Effector memory CD4-positive, alpha-beta T cell (primary cell): ENCODE measurements around the gene RPL10.

Experiments used
- DNase-seq, 3 donors: peaks; one replicate each; pipeline ENCODE4 v3.0.0-alpha.2; 2020
- H3K27ac ChIP-seq: 2 replicates; pipeline ENCODE4 v1.7.0; 2013; ENCODE audit warnings: mild to moderate bottlenecking, low read length, moderate library complexity; ENCODE audit not compliant: insufficient read depth, poor library complexity, severe bottlenecking
- H3K27me3 ChIP-seq: replicated peaks from 2 replicates; pipeline ENCODE4 v1.7.0; 2013; ENCODE audit warnings: mild to moderate bottlenecking, low read length; ENCODE audit not compliant: insufficient read depth, control insufficient read depth, poor library complexity, severe bottlenecking
- H3K36me3 ChIP-seq: 2 replicates; pipeline ENCODE4 v1.7.0; 2013; ENCODE audit warnings: mild to moderate bottlenecking, low read length, moderate library complexity; ENCODE audit not compliant: control insufficient read depth, insufficient read depth
- H3K4me1 ChIP-seq: 2 replicates; pipeline ENCODE4 v1.7.0; 2013; ENCODE audit warnings: low read length, mild to moderate bottlenecking; ENCODE audit not compliant: control insufficient read depth, insufficient read depth, poor library complexity, severe bottlenecking
- H3K4me3 ChIP-seq: 2 replicates; pipeline ENCODE4 v1.7.0; 2013; ENCODE audit warnings: low read length, low read depth, mild to moderate bottlenecking; ENCODE audit not compliant: insufficient read depth, poor library complexity, severe bottlenecking
- H3K9me3 ChIP-seq: 2 replicates; pipeline ENCODE4 v1.7.0; 2013; ENCODE audit warnings: mild to moderate bottlenecking, low read length, moderate library complexity; ENCODE audit not compliant: control insufficient read depth
- total RNA-seq, 3 donors: gene quantifications; one replicate each; lab custom pipeline; 2026; lab: John Stamatoyannopoulos, UW

Gene RPL10
- total RNA-seq: 2,096 to 2,514 (median 2,248) reads per million in 3 donors

GRCh38 chrX:154397888-154398667 lies at the start of gene RPL10:
TSS of gene RPL10 (plus strand) at chrX:154398377. CDS start at chrX:154398520, 143 bp downstream.
- H3K27me3 ChIP-seq: no peaks in the 10 kb centered on the region
- H3K27ac ChIP-seq: peak within 1 kb of the TSS; percentile 96
- DNase-seq: peak; percentile 82 to 87 (median 85)
- no peaks in the 10 kb centered on the region for H3K9me3 ChIP-seq
- H3K4me3 ChIP-seq: peak within 1 kb of the TSS; percentile 64
- peaks cover 11% of the 10 kb centered on the region for H3K4me1 ChIP-seq
- H3K36me3 ChIP-seq: peaks cover 12% of the 10 kb centered on the region

GRCh38 chrX:154348646-154349358 lies 49.4 kb upstream of the RPL10 start:
- Histone ChIP-seq H3K4me3 (no peak overlapping the region), H3K27ac (peak overlapping the region; percentile 32), H3K9me3 (no peaks in the 10 kb centered on the region), H3K36me3 (peaks cover 48% of the 10 kb centered on the region), H3K4me1 (peaks cover 63% of the 10 kb centered on the region), H3K27me3 (no peaks in the 10 kb centered on the region)
- no peak for DNase-seq

GRCh38 chrX:154349359-154349935 lies 48.7 kb upstream of the RPL10 start:
- peaks cover 70% of the 10 kb centered on the region for H3K4me1 ChIP-seq
- peak overlapping the region; percentile 25 for H3K27ac ChIP-seq
- H3K27me3 ChIP-seq: no peaks in the 10 kb centered on the region

GRCh38 chrX:154349979-154350378 lies 48.2 kb upstream of the RPL10 start:
- H3K36me3 ChIP-seq: peaks cover 60% of the 10 kb centered on the region
- no peak overlapping the region for H3K27ac ChIP-seq
- H3K4me1 ChIP-seq: peaks cover 75% of the 10 kb centered on the region
- no peaks in the 10 kb centered on the region for H3K27me3 ChIP-seq
- no peak overlapping the region for H3K4me3 ChIP-seq
- no peak for DNase-seq
- no peaks in the 10 kb centered on the region for H3K9me3 ChIP-seq

More at GRCh38 chrX:154349359-154349935, 48.7 kb upstream of the RPL10 start:
- Histone ChIP-seq H3K4me3 (no peak overlapping the region), H3K36me3 (peaks cover 55% of the 10 kb centered on the region), H3K9me3 (no peaks in the 10 kb centered on the region)
- no peak for DNase-seq

- Histone ChIP-seq H3K36me3 (peaks cover 65% of the 10 kb centered on the region), H3K27me3 (no peaks in the 10 kb centered on the region), H3K27ac (peak overlapping the region; percentile 53), H3K4me3 (no peak overlapping the region), H3K4me1 (peaks cover 81% of the 10 kb centered on the region), H3K9me3 (no peaks in the 10 kb centered on the region)
- no peak for DNase-seq
Observed at GRCh38 chrX:154350429-154351182, 47.6 kb upstream of the RPL10 start.

GRCh38 chrX:154351183-154352011 lies 46.8 kb upstream of the RPL10 start:
- no peak for DNase-seq
- Histone ChIP-seq H3K27ac (peak overlapping the region; percentile 53), H3K27me3 (no peaks in the 10 kb centered on the region), H3K4me1 (peaks cover 84% of the 10 kb centered on the region), H3K9me3 (no peaks in the 10 kb centered on the region), H3K36me3 (peaks cover 71% of the 10 kb centered on the region), H3K4me3 (peak overlapping the region; percentile 8)

- Histone ChIP-seq H3K27ac (peak overlapping the region; percentile 53), H3K9me3 (no peaks in the 10 kb centered on the region), H3K4me1 (peaks cover 86% of the 10 kb centered on the region), H3K27me3 (no peaks in the 10 kb centered on the region), H3K4me3 (peak overlapping the region; percentile 8), H3K36me3 (peaks cover 77% of the 10 kb centered on the region)
- DNase-seq: no peak
Observed at GRCh38 chrX:154352012-154352401, 46.2 kb upstream of the RPL10 start.

- Histone ChIP-seq H3K27ac (peak overlapping the region; percentile 53), H3K27me3 (no peaks in the 10 kb centered on the region), H3K4me3 (no peak overlapping the region), H3K36me3 (peaks cover 82% of the 10 kb centered on the region), H3K9me3 (no peaks in the 10 kb centered on the region), H3K4me1 (peaks cover 83% of the 10 kb centered on the region)
- DNase-seq: no peak
Observed at GRCh38 chrX:154352466-154352865, 45.7 kb upstream of the RPL10 start.
